HG02938 (cell line): Measurements from ENCODE around the gene POMGNT2.
"Not testable (repeated sequence)": the region's sequence is repeated elsewhere in the genome, so short reads cannot be mapped to it uniquely, and the experiment has no call there.

Source experiments
- ATAC-seq: cut with Tn5 transposase; IDR thresholded peaks from one replicate; pipeline ENCODE4 v1.9.1; 2021; ENCODE audit warnings: mild to moderate bottlenecking, moderate library complexity; ENCODE audit not compliant: unreplicated experiment

Gene POMGNT2

GRCh38 chr3:43048470-43048869 is 57.4 kb downstream of the POMGNT2 start:
- ATAC-seq: no peak

DNA sequence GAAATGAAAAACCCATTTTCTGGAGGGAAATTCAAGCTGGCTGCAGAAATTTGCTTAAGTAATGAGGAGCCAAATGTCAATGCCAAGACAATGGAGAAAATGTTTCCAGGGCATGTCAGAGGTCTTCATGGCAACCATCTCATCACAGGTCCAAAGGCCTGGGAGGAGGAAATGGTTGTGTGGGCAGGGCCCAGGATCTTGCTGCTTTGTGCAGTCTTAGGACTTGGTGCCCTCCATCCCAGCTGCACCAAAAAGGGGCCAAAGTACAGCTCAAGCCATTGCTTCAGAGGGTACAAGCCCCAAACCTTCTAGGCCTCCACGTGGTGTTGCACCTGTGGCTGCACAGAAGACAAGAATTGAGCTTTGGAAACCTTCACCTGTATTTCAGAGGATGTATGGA is 59.3 kb downstream of the POMGNT2 start:
- no peak for ATAC-seq

DNA sequence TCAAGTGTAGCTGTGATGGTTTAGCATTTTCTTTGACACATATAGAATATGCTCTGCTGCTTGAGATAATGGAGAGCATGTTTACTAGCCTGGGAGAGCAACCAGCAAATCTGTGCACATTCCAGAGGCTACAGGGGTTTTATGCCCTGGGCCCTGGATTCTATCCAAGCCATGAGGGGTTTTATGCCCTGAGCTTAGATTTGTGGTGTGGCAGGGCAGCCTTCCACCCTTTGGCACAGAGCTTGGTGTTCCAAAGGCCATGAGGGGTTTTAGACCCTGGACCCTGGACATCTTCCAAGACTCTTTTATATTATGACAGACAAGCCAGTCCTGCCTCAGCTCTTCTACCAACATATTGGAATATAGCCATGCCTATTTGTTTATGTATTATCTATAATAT is 60.8 kb downstream of the POMGNT2 start:
- not testable (repeated sequence) for ATAC-seq

DNA sequence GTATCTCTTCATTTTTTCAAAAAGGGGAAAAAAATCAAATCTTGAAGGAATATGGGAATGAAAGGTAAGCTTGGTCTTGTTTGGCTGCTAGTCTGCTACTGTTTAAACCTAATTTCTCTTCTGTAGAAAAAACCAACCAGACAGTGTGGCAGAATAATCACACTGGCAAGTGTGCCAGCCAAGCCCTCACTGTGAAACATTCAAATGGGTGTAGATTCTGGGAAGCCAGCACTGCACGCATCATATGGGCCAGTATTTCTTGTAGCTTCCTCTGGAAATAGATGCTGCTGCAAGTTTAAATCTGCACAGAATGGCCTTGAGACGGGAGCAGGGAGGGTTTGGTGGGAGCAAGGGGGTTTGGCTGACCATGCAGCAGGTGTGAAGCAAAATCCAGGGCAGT is 62.1 kb downstream of the POMGNT2 start:
- ATAC-seq: no peak

- no peak for ATAC-seq
Measured at GRCh38 chr3:43043071-43043766, 62.7 kb downstream of the POMGNT2 start.

DNA sequence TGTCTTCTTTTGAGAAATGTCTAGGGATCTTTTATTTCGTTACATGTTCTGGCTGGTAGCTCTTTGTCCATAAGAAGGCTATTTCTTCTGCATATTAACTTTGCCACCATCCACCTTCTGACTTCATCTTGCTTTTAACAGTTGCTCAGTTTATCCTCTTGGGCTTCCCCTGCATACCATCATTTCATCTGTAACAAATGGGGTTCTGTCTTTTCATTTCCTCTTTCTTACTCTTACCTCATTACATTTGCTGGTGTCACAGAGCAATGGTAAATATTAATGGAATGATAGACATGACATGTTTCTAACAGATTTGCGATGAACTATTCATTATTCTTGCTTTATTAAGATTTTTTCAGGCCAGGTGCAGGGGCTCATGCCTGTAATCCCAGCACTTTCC is 64.4 kb downstream of the POMGNT2 start:
- ATAC-seq: no peak

DNA sequence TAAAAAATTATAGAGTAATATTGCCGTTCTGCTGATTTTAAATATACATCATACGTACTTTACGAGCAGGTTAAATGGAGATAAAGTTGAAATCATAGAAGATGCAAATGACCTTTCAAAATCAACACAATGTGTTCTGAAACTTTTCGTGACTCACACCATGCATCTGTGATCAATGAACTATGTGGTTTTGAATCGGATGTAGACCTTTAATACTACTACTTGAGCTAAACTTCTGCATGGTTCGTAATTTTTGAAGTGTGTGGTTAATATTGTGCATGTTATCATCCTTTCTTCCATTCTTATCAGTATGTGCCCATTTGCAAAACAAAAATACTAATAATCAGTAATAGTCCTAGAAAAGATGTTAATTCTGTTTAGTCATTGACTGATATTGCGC is 67.9 kb downstream of the POMGNT2 start:
- no peak for ATAC-seq

- no peak for ATAC-seq
Measured at GRCh38 chr3:43036621-43037423, 69.1 kb downstream of the POMGNT2 start.

- no peak for ATAC-seq
Measured at GRCh38 chr3:43035801-43036365, 70.0 kb downstream of the POMGNT2 start.

DNA sequence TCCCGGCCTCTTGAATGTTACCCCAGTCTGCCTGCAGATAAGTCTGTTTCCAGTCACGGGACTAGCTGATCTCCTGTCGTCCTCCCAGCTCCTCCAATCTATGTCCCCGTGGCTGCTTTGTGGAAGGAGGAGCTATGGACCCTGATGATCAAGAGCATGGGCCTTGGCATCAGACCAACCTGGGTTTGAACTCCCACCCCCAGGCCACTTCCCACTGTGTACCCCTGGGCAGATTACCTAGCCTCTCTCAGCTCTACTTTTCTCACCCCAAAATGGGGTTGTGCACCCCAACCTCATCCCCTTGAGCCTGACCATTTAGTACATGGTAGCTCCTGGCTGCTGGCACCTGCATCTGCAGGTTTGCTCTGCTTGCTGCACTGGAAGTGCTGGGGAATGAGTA is 71.0 kb downstream of the POMGNT2 start:
- no peak for ATAC-seq

DNA sequence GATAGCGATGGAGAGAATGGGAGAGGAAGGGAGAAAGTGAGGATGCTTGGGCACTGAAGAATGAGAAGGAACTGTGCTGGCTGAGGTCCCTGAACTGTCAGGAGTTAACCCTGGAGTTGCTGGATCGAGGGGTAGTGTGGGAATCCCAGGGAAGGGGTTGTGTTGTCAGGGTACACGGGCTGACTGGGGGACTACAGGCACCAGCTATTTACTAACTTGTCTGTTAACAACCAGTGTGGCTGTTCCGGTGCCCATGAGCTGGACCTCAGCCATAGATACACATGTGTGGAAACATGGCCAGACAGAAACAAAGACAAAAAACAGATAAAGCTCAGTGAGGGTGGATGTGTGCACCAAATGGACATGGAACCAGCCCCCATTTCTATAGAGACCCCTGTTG is 71.7 kb downstream of the POMGNT2 start:
- no peak for ATAC-seq

- ATAC-seq: no peak
Measured at GRCh38 chr3:43032646-43033628, 72.9 kb downstream of the POMGNT2 start.

DNA sequence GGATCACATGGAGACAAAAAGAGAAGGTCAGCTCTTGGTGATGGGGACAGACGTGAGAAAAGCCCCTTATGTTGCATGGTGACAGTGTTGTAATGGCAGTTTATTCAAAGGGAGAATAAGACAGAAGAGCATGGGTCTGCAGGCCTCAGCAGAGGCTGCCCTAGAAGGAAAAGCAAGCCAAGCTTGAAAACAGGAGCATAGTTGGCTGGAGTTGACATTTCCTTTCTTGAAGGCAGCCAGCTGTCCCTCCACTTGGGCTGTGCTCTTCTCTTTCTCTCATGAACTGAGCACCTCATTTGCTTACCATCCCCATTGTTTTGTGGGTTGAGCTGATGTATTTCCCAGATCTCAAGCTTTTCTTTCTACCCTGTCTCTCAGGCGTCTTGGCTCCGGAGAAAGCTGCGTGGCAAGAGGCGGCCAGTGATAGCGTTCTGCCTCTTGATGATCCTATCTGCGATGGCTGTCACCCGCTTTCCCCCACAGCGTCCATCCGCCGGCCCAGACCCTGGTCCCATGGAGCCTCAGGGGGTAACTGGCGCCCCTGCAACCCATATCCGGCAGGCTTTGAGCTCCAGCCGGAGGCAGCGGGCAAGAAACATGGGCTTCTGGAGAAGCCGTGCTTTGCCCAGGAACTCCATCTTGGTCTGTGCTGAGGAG is 73.9 kb downstream of the POMGNT2 start:
- ATAC-seq: no peak

- ATAC-seq: no peak
Measured at GRCh38 chr3:43031485-43031884, 74.4 kb downstream of the POMGNT2 start.

DNA sequence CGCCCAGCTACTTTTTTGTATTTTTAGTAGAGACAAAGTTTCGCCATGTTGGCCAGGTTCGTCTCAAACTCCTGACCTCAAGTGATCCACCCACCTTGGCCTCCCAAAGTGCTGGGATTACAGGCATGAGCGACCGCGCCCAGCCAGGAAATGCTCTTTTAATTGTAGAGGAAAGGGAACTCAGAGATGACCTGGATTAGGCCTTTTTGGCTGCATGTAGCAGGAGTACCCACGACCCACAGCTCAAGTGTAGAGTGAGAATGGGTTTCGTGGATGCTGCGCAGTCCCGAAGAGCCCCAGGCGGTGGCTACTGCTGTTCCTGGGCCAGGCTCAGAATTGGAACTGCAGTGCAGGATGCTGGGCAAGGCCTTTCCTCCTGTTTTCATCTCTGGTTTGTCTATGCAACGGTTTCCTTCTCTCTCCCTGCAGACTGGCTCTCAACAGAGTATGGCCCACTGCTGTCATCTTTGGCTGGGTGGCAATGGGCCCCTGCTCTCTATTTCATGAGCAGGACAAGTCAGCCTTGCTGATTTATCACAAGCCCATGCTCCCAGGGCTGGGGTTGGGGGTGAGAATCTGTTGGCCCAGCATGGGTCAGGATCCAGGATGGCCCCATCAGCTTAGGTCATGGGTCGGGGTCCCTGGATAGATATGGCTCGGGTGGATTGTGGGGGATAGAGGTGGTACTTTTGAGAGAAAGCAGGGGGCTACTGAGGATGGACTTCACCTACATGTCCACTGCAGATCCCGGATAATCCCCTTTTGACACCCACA is 75.5 kb downstream of the POMGNT2 start:
- no peak for ATAC-seq
